Activated naive CD4-positive, alpha-beta T cell treated with anti-CD3 and anti-CD28 coated beads, Interleukin-2, amount 50 U/mL, for 24 hours (primary cell): ENCODE results near the gene CCNQ.
"Not testable (repeated sequence)": the region's sequence is repeated elsewhere in the genome, so short reads cannot be mapped to it uniquely, and the experiment has no call there.

Source experiments
- H3K27ac Mint-ChIP-seq: one replicate; pipeline ENCODE4 v1.8.0; 2021; ENCODE audit warnings: mild to moderate bottlenecking, mixed read lengths
- H3K27me3 Mint-ChIP-seq: one replicate; pipeline ENCODE4 v1.8.0; 2021; ENCODE audit warnings: mixed read lengths
- H3K36me3 Mint-ChIP-seq: one replicate; pipeline ENCODE4 v1.8.0; 2021; ENCODE audit warnings: mixed read lengths
- H3K4me1 Mint-ChIP-seq: one replicate; pipeline ENCODE4 v1.8.0; 2021; ENCODE audit warnings: mixed read lengths
- H3K4me3 Mint-ChIP-seq: one replicate; pipeline ENCODE4 v1.8.0; 2021; ENCODE audit warnings: mild to moderate bottlenecking, mixed read lengths
- H3K9me3 Mint-ChIP-seq: one replicate; pipeline ENCODE4 v1.8.0; 2021; ENCODE audit warnings: mixed read lengths

The CCNQ gene

GRCh38 chrX:153611298-153612095 lies 12.6 kb upstream of the CCNQ start:
- no peak overlapping the region for H3K4me3 Mint-ChIP-seq

GRCh38 chrX:153610836-153611213 lies 11.9 kb upstream of the CCNQ start:
- H3K9me3 Mint-ChIP-seq: no peaks in the 10 kb centered on the region
- H3K27ac Mint-ChIP-seq: no peak overlapping the region
- no peaks in the 10 kb centered on the region for H3K36me3 Mint-ChIP-seq
- peak overlapping the region; percentile 81 for H3K4me3 Mint-ChIP-seq
- H3K4me1 Mint-ChIP-seq: peaks cover 23% of the 10 kb centered on the region
- H3K27me3 Mint-ChIP-seq: no peaks in the 10 kb centered on the region

More at GRCh38 chrX:153611298-153612095, 12.6 kb upstream of the CCNQ start:
- no peaks in the 10 kb centered on the region for H3K27me3 Mint-ChIP-seq
- no peaks in the 10 kb centered on the region for H3K9me3 Mint-ChIP-seq
- H3K27ac Mint-ChIP-seq: no peak overlapping the region
- H3K4me1 Mint-ChIP-seq: peaks cover 23% of the 10 kb centered on the region
- H3K36me3 Mint-ChIP-seq: no peaks in the 10 kb centered on the region

DNA sequence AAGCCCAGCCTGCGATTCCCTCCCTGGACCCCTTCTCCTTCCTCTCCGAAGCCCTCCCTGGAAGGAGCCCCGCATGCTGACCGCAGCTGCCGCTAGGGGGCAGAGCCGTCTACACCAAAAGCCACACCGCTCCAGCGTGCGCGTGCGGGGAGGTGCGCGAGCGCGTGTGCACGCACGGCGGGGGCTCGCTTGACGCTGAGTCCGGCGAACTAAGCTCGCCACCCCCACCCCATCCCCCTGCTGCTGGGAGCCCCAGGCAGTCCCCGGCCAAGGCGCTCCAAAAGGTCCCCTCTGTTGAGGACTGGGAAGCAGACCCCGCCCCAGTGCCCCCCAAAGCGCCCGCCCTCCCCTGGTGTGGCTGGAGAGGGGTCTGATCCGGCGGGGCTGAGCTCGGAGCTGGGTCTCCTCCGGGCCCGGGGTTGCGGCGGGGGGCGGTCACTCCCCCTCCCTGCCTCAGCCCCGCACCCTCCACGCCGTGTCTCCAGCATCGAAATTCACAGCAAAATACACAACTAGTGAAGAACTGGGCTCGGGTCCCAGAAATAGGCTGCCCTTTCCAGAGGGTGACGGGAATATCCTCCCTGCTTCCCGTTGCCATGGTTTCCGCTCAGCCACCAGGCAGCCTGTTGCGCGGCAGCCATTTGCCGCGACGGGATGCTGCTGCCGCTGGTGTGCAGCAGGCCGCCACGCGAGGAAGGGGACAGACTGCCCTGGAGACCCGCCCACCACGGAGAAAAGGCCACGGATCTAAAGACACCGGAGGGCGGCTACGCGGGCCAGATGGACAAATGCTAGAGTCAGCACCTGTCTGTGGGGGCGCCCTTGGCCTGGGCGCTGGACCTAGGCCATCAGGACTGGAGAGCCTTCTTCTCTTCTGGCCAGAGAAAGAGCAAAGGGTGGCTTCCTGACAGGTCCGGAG lies 11.2 kb upstream of the CCNQ start:
- Mint-ChIP-seq H3K4me1 (peaks cover 19% of the 10 kb centered on the region), H3K27ac (no peak overlapping the region), H3K4me3 (peak overlapping the region; percentile 81)

GRCh38 chrX:153608806-153609205 lies 9.9 kb upstream of the CCNQ start:
- H3K27me3 Mint-ChIP-seq: no peaks in the 10 kb centered on the region
- H3K36me3 Mint-ChIP-seq: no peaks in the 10 kb centered on the region
- H3K4me1 Mint-ChIP-seq: peaks cover 17% of the 10 kb centered on the region
- no peak overlapping the region for H3K4me3 Mint-ChIP-seq
- H3K9me3 Mint-ChIP-seq: no peaks in the 10 kb centered on the region
- no peak overlapping the region for H3K27ac Mint-ChIP-seq

More for the DNA sequence above, 11.2 kb upstream of the CCNQ start:
- Mint-ChIP-seq H3K9me3 (no peaks in the 10 kb centered on the region), H3K36me3 (no peaks in the 10 kb centered on the region), H3K27me3 (no peaks in the 10 kb centered on the region)

DNA sequence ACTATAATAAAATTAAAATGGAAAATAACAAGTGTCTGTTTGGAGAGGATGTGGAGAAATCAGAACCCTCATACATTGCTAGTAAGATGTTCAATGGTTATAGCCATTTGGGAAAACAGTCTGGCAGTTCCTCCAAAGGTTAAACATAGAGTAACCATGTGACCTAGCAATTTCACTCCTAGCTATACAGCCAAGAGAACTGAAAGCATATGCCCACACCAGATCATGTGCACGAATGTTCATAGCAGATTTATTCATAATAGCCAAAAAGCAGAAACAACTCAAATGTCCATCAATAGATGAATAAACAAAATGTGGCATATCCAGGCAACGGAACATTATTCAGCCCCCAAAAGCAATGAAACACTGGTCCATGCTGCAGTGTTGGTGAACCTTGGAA lies 9.4 kb upstream of the CCNQ start:
- Mint-ChIP-seq H3K36me3 (no peaks in the 10 kb centered on the region), H3K9me3 (no peaks in the 10 kb centered on the region), H3K4me3 (no peak overlapping the region), H3K4me1 (peaks cover 21% of the 10 kb centered on the region), H3K27ac (no peak overlapping the region), H3K27me3 (no peaks in the 10 kb centered on the region)

GRCh38 chrX:153606503-153606902 lies 7.6 kb upstream of the CCNQ start:
- Mint-ChIP-seq H3K9me3 (no peaks in the 10 kb centered on the region), H3K4me3 (no peak overlapping the region), H3K27me3 (no peaks in the 10 kb centered on the region), H3K36me3 (peaks cover 2% of the 10 kb centered on the region), H3K4me1 (peaks cover 28% of the 10 kb centered on the region), H3K27ac (no peak overlapping the region)

- H3K4me1 Mint-ChIP-seq: peaks cover 42% of the 10 kb centered on the region
- not testable (repeated sequence) for H3K36me3 Mint-ChIP-seq, H3K27ac Mint-ChIP-seq, H3K9me3 Mint-ChIP-seq, H3K4me3 Mint-ChIP-seq, H3K27me3 Mint-ChIP-seq
These were observed 5.9 kb upstream of the CCNQ start for GRCh38 chrX:153604666-153605380.

- Mint-ChIP-seq H3K9me3 (no peaks in the 10 kb centered on the region), H3K4me3 (no peak overlapping the region), H3K27me3 (no peaks in the 10 kb centered on the region), H3K36me3 (peaks cover 2% of the 10 kb centered on the region), H3K27ac (no peak overlapping the region), H3K4me1 (peaks cover 33% of the 10 kb centered on the region)
These were observed 4.3 kb upstream of the CCNQ start for GRCh38 chrX:153603131-153603656.

DNA sequence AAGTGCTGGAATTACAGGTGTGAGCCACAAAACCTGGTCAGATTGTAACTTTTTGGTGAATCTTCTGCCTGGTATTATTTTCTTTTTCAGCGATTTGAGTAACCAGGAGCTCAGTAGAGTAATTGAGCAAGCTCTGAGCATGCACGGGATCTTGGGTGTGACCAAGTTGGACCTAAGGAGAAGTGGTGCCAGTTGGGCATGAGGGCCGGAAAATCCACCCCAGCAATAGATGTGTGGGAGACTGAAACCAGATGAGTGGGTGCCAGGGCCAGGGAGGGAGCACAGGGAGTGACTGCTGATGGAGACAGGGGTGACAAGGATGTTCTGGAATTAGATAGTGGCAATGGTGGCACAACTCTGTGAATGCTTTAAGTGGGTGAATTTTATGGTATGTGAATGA lies 3.7 kb upstream of the CCNQ start:
- Mint-ChIP-seq H3K27me3 (no peaks in the 10 kb centered on the region), H3K27ac (no peak overlapping the region), H3K4me3 (no peak overlapping the region), H3K4me1 (peaks cover 38% of the 10 kb centered on the region), H3K9me3 (no peaks in the 10 kb centered on the region), H3K36me3 (peaks cover 2% of the 10 kb centered on the region)

GRCh38 chrX:153601511-153602110 lies 2.7 kb upstream of the CCNQ start:
- Mint-ChIP-seq H3K4me1 (peaks cover 48% of the 10 kb centered on the region), H3K27ac (no peak overlapping the region), H3K36me3 (peaks cover 2% of the 10 kb centered on the region), H3K9me3 (no peaks in the 10 kb centered on the region), H3K27me3 (no peaks in the 10 kb centered on the region), H3K4me3 (no peak overlapping the region)

- H3K4me3 Mint-ChIP-seq: peak overlapping the region; percentile 27
- H3K27ac Mint-ChIP-seq: no peak overlapping the region
- peaks cover 53% of the 10 kb centered on the region for H3K4me1 Mint-ChIP-seq
These were observed 2.0 kb upstream of the CCNQ start for GRCh38 chrX:153600921-153601320.

DNA sequence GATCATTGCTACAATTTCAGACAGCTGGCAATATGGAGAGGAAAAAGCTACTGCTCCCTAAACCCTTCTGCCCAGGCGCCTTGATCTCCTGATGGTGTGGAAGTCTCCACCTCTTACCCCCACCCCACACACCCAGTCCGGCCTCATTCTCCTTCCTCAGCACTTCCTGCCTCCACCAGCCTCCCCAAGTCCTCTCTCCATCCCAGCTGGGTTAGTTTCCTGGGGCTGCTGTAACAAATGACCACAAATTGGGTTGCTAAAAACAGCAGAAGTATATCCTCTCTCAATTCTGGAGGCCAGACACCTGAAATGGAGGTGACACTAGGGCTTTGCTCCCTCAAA lies 1.1 kb upstream of the CCNQ start:
- peaks cover 58% of the 10 kb centered on the region for H3K4me1 Mint-ChIP-seq

More at GRCh38 chrX:153600921-153601320, 2.0 kb upstream of the CCNQ start:
- H3K9me3 Mint-ChIP-seq: no peaks in the 10 kb centered on the region
- peaks cover 2% of the 10 kb centered on the region for H3K36me3 Mint-ChIP-seq
- H3K27me3 Mint-ChIP-seq: no peaks in the 10 kb centered on the region

GRCh38 chrX:153599192-153600031 lies 473 bp upstream of the CCNQ start:
- H3K4me1 Mint-ChIP-seq: peaks cover 57% of the 10 kb centered on the region
- peak overlapping the region; percentile 90 for H3K4me3 Mint-ChIP-seq
- H3K27ac Mint-ChIP-seq: no peak overlapping the region
- H3K27me3 Mint-ChIP-seq: no peaks in the 10 kb centered on the region
- peaks cover 2% of the 10 kb centered on the region for H3K36me3 Mint-ChIP-seq
- H3K9me3 Mint-ChIP-seq: no peaks in the 10 kb centered on the region

More for the DNA sequence above, 1.1 kb upstream of the CCNQ start:
- no peaks in the 10 kb centered on the region for H3K27me3 Mint-ChIP-seq
- peaks cover 2% of the 10 kb centered on the region for H3K36me3 Mint-ChIP-seq
- no peaks in the 10 kb centered on the region for H3K9me3 Mint-ChIP-seq
- H3K4me3 Mint-ChIP-seq: peak overlapping the region; percentile 90
- peak overlapping the region; percentile 89 for H3K27ac Mint-ChIP-seq

- H3K4me1 Mint-ChIP-seq: peaks cover 41% of the 10 kb centered on the region
- H3K9me3 Mint-ChIP-seq: no peaks in the 10 kb centered on the region
- peak overlapping the region; percentile 89 for H3K4me3 Mint-ChIP-seq
- H3K36me3 Mint-ChIP-seq: no peaks in the 10 kb centered on the region
- H3K27me3 Mint-ChIP-seq: no peaks in the 10 kb centered on the region
- no peak overlapping the region for H3K27ac Mint-ChIP-seq
These were observed 1.8 kb downstream of the CCNQ start for GRCh38 chrX:153596981-153597750.
